ENCODE data around the gene PRR33. TPM values are rescaled to one million over a fixed set of nuclear protein-coding genes. Genes with fewer than 3 reads are reported as not detected.

The PRR33 gene
- total and polyA plus RNA-seq, 10 of the 15 experiments (the other 5 are each of a cell fraction or from before 2014, with no cell fraction given): 0.02 to 1.0 (median 0.38) TPM; not detected in 6

GRCh38 chr11:1854132-1854948 is 37.4 kb downstream of the PRR33 start (continued):
- TF ChIP-seq MEF2A (IDR thresholded peaks at IDR 0.05; ENCODE audit: insufficient read depth, low read depth, low read length) (no peak), NR2C2 (IDR thresholded peaks at IDR 0.05; ENCODE audit: borderline replicate concordance, control insufficient read depth, insufficient read length, low read depth) (no peak), LARP7 (IDR thresholded peaks at IDR 0.05) (peak; percentile 10; the same call in 1 of the 2 replicates), BMI1 (IDR thresholded peaks at IDR 0.05; ENCODE audit: borderline replicate concordance) (no peak), TBL1XR1 (IDR thresholded peaks at IDR 0.05; ENCODE audit: low read depth, low read length) (no peak), CREB1 (IDR thresholded peaks at IDR 0.05; ENCODE audit: low read depth) (no peak), CBX3 (IDR thresholded peaks at IDR 0.05; ENCODE audit: borderline replicate concordance, low read depth) (no peak), USF2 (IDR thresholded peaks at IDR 0.05; ENCODE audit: borderline replicate concordance, low read depth, low read length) (no peak), ZNF217 (IDR thresholded peaks at IDR 0.05) (0 out of 2 replicates have a peak, but pooled peaks have one; percentile 14), BACH1 (IDR thresholded peaks at IDR 0.05; ENCODE audit: borderline replicate concordance) (no peak; the same call in 1 of the 2 replicates), TCF3 (IDR thresholded peaks at IDR 0.05; ENCODE audit: borderline replicate concordance, insufficient read depth, low read depth, low read length) (peak; percentile 97), MAX (IDR thresholded peaks at IDR 0.05; ENCODE audit: low read depth, low read length) (no peak), STAT3 (IDR thresholded peaks at IDR 0.05; ENCODE audit: low read depth, low read length) (no peak), EZH2 (IDR thresholded peaks at IDR 0.05; ENCODE audit: borderline replicate concordance, control insufficient read depth, low read depth, low read length) (no peak), ETV6 (conservative IDR thresholded peaks at IDR 0.05 in 1 of 2, IDR thresholded peaks at IDR 0.05 in 1 of 2; ENCODE audit: borderline replicate concordance in 1 of 2, low read depth in 1 of 2) (no peak), BCL11A (IDR thresholded peaks at IDR 0.05; ENCODE audit: low read depth, low read length) (no peak), SMAD5 (IDR thresholded peaks at IDR 0.05; ENCODE audit: low read depth) (0 out of 2 replicates have a peak, but pooled peaks have one; percentile 19), NR2F1 (conservative IDR thresholded peaks at IDR 0.05) (no peak), EED (IDR thresholded peaks at IDR 0.05; ENCODE audit: low read depth) (no peak), MTA3 (IDR thresholded peaks at IDR 0.05; ENCODE audit: borderline replicate concordance, low read length) (no peak), SIX5 (IDR thresholded peaks at IDR 0.05; ENCODE audit: low read depth, low read length, severe bottlenecking) (no peak), ZNF384 (IDR thresholded peaks at IDR 0.05; ENCODE audit: borderline replicate concordance, low read depth, low read length) (no peak), ZNF687 (IDR thresholded peaks at IDR 0.05) (no peak), JUNB (IDR thresholded peaks at IDR 0.05) (no peak), RCOR1 (conservative IDR thresholded peaks at IDR 0.05; ENCODE audit: low read depth, low read length) (no peak), IRF4 (IDR thresholded peaks at IDR 0.05; ENCODE audit: low read depth, low read length) (no peak), SPI1 (IDR thresholded peaks at IDR 0.05; ENCODE audit: borderline replicate concordance, insufficient read depth, low read depth, low read length) (no peak), PML (IDR thresholded peaks at IDR 0.05; ENCODE audit: low read length) (no peak)
